Peyer's patch (tissue), 4 donors: ENCODE measurements around the gene KRTAP5-4. TPM values are rescaled to one million over a fixed set of nuclear protein-coding genes. Genes with fewer than 3 reads are reported as not detected.

Source experiments
- DNase-seq, 3 donors: peaks; one replicate each; pipeline ENCODE4 v3.0.0-alpha.2; 2017 to 2019
- H3K27ac ChIP-seq, 4 donors: fragments of 200-600 bp; sonication (generic); one replicate each; pipeline ENCODE4 v1.5.1; 2016 to 2019
- H3K27me3 ChIP-seq, 2 donors: fragments of 200-600 bp; sonication (generic); one replicate each; pipeline ENCODE4 v1.5.1; 2019
- H3K36me3 ChIP-seq, 3 donors: fragments of 200-600 bp; sonication (generic); one replicate each; pipeline ENCODE4 v1.5.1; 2016 to 2019
- H3K4me1 ChIP-seq, 4 donors: fragments of 200-600 bp; sonication (generic); one replicate each; pipeline ENCODE4 v1.5.1; 2016 to 2019
- H3K4me3 ChIP-seq, 4 donors: fragments of 200-600 bp; sonication (generic); 1 replicate in 3 of 4; 2 replicates in 1 of 4; pipeline ENCODE4 v1.5.1; 2016 to 2019; ENCODE audit warnings: mild to moderate bottlenecking in 1 of 4
- H3K9me3 ChIP-seq, 4 donors: fragments of 200-600 bp; sonication (generic); one replicate each; pipeline ENCODE4 v1.5.1; 2016 to 2019; ENCODE audit warnings: mild to moderate bottlenecking in 1 of 4
- POLR2A ChIP-seq, 2 donors: fragments of 450-650 bp; IDR thresholded peaks; one replicate each; pipeline ENCODE4 v1.5.1; 2017; ENCODE audit warnings: antibody characterized with exemption in 2 of 2, mild to moderate bottlenecking in 2 of 2, moderate library complexity in 2 of 2
- total RNA-seq, 4 donors: library from RNA; depleted of rRNA; stranded (reverse); fragments of >200 nt; gene quantifications; one replicate each; pipeline ENCODE4 v1.1.0, GENCODE V29; 2016
- TF ChIP-seq, protein P1 (sequence below), 6 experiments: fragments of 450-650 bp in 4 of 6; fragments of 200-600 bp in 2 of 6; sonication (generic) in 1 of 6; IDR thresholded peaks; one replicate each; pipeline ENCODE4 v1.5.1; 2017 to 2019; ENCODE audit warnings: antibody characterized with exemption in 6 of 6, mild to moderate bottlenecking in 3 of 6, moderate library complexity in 1 of 6

Gene KRTAP5-4
- total RNA-seq, 4 donors from 2014 or later, result not detected

GRCh38 chr11:1640076-1640946 lies 18.4 kb upstream of the KRTAP5-4 start:
- Histone ChIP-seq H3K36me3 (no peaks in the 10 kb centered on the region), H3K9me3 (no peaks in the 10 kb centered on the region), H3K27ac (no peak overlapping the region), H3K4me1 (peaks cover 0 to 4% (median 0%) of the 10 kb centered on the region in 4 donors), H3K27me3 (no peaks in the 10 kb centered on the region), H3K4me3 (no peak overlapping the region)
- TF ChIP-seq POLR2A (IDR thresholded peaks at IDR 0.05), result no peak
- TF ChIP-seq, protein P1, sequence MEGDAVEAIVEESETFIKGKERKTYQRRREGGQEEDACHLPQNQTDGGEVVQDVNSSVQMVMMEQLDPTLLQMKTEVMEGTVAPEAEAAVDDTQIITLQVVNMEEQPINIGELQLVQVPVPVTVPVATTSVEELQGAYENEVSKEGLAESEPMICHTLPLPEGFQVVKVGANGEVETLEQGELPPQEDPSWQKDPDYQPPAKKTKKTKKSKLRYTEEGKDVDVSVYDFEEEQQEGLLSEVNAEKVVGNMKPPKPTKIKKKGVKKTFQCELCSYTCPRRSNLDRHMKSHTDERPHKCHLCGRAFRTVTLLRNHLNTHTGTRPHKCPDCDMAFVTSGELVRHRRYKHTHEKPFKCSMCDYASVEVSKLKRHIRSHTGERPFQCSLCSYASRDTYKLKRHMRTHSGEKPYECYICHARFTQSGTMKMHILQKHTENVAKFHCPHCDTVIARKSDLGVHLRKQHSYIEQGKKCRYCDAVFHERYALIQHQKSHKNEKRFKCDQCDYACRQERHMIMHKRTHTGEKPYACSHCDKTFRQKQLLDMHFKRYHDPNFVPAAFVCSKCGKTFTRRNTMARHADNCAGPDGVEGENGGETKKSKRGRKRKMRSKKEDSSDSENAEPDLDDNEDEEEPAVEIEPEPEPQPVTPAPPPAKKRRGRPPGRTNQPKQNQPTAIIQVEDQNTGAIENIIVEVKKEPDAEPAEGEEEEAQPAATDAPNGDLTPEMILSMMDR (IDR thresholded peaks at IDR 0.05), result peak; percentile 20 to 71 (median 64)
- DNase-seq, result peak in 2 of 3 donors; percentile 57 to 74

GRCh38 chr11:1639666-1640065 lies 17.7 kb upstream of the KRTAP5-4 start:
- H3K9me3 ChIP-seq, result no peaks in the 10 kb centered on the region
- no peak overlapping the region for H3K27ac ChIP-seq
- H3K4me1 ChIP-seq, result peaks cover 0 to 4% (median 0%) of the 10 kb centered on the region in 4 donors
- no peak overlapping the region for H3K4me3 ChIP-seq
- H3K36me3 ChIP-seq, result no peaks in the 10 kb centered on the region
- H3K27me3 ChIP-seq, result no peaks in the 10 kb centered on the region
- TF ChIP-seq, protein P1 (IDR thresholded peaks at IDR 0.05), result no peak
- no peak for TF ChIP-seq POLR2A (IDR thresholded peaks at IDR 0.05)
- DNase-seq, result no peak

DNA sequence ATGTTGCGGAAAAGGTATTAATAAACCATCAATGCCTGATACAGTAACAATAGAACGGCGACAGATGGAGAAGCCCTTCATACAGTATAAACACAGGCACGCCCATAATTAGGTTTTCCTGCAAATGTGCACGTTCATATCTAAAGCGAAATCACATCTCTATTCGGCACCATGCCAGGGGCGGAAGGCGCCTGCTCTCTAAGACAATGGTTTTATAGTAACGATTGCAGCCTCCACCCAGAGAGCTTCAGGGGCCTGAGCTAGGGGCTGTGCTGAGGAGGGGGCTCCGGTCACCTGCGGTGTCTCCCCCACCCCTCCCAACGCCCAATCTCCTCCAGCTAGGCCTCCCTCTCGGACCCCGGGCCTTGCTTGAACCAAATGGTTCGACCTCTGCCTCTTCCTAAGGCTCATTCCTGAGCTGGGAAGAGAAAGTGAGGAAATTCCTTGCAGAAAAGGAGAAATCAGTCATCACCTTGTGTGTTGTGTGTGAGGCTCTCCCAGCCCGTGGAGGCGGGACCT lies 17.2 kb upstream of the KRTAP5-4 start:
- Histone ChIP-seq H3K4me1 (peaks cover 0 to 4% (median 0%) of the 10 kb centered on the region in 4 donors), H3K9me3 (no peaks in the 10 kb centered on the region), H3K27ac (no peak overlapping the region), H3K4me3 (no peak overlapping the region), H3K36me3 (no peaks in the 10 kb centered on the region), H3K27me3 (no peaks in the 10 kb centered on the region)
- no peak for TF ChIP-seq POLR2A (IDR thresholded peaks at IDR 0.05)
- peak in 1 of 3 donors; percentile 66 for DNase-seq

- Histone ChIP-seq H3K27ac (no peak overlapping the region), H3K36me3 (no peaks in the 10 kb centered on the region), H3K4me3 (no peak overlapping the region), H3K4me1 (peaks cover 0 to 4% (median 0%) of the 10 kb centered on the region in 4 donors), H3K9me3 (no peaks in the 10 kb centered on the region), H3K27me3 (no peaks in the 10 kb centered on the region)
- no peak for DNase-seq
- TF ChIP-seq, protein P1 (IDR thresholded peaks at IDR 0.05), result no peak
- no peak for TF ChIP-seq POLR2A (IDR thresholded peaks at IDR 0.05)
Measured at GRCh38 chr11:1638344-1638743, 16.4 kb upstream of the KRTAP5-4 start.

DNA sequence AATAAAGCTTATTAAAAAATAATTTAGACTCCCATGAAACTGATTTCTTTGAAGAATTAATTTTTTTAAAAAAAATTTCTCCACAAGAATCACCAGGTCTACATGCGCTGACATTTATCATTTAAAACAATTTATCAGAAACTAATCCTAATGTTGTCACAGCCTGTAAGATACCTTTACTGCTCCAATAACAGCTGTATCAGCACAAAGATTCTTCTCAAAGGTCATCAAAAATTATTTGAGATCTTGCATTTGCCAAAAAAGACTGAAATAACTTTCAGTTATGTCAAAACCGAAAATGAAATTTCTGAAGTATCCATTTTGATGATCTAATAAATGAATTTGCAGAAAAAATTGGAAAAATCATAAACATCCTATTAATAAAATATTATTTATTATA lies 15.7 kb upstream of the KRTAP5-4 start:
- Histone ChIP-seq H3K27ac (no peak overlapping the region), H3K4me3 (no peak overlapping the region), H3K36me3 (no peaks in the 10 kb centered on the region), H3K27me3 (no peaks in the 10 kb centered on the region), H3K9me3 (no peaks in the 10 kb centered on the region), H3K4me1 (peaks cover 0 to 4% (median 0%) of the 10 kb centered on the region in 4 donors)
- DNase-seq, result no peak
- TF ChIP-seq POLR2A (IDR thresholded peaks at IDR 0.05), result no peak
- TF ChIP-seq, protein P1 (IDR thresholded peaks at IDR 0.05), result no peak

DNA sequence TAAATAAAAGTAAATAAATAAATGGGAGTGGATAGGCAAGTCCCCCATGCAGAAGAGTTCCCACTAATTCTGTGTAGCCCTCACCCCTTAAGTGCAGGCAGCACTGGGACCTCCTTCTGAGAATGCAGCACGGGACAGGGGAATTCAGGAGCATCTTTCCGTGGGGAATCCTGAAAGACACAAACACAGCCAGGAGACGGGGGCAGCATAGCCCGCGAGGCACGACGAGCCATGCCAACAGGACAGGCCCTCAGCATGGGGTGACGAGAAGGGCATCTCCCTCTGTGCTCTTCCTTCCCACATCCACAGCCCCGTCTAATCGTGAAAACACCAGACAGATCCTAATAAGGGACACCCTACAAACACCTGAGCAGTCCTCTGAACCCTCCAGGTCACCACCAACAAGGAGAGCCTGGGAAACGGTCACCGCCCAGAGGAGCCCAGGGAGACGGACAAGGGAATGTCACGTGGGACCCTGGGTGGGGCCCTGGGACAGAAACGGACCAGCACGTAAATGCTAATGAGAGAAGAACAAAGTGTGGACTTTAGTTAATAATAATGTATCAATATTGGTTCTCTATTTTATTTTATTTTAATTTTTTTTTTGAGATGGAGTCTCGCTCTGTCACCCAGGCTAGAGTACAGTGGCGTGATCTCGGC lies 14.5 kb upstream of the KRTAP5-4 start:
- TF ChIP-seq POLR2A (IDR thresholded peaks at IDR 0.05), result no peak
- TF ChIP-seq, protein P1 (IDR thresholded peaks at IDR 0.05), result no peak
- DNase-seq, result no peak
- no peak overlapping the region for H3K4me3 ChIP-seq
- no peaks in the 10 kb centered on the region for H3K27me3 ChIP-seq
- H3K36me3 ChIP-seq, result no peaks in the 10 kb centered on the region
- H3K9me3 ChIP-seq, result no peaks in the 10 kb centered on the region
- no peak overlapping the region for H3K27ac ChIP-seq
- peaks cover 0 to 4% (median 0%) of the 10 kb centered on the region in 4 donors for H3K4me1 ChIP-seq
